Neuronal stem cell (in vitro differentiated cells): ENCODE measurements around the gene RAPH1.

Experiments used
- DNase-seq: peaks from one replicate; pipeline ENCODE4 v3.0.0-alpha.2; 2013; ENCODE audit warnings: low spot score
- H2AFZ ChIP-seq: one replicate; pipeline ENCODE4 v1.6.1; 2013; ENCODE audit warnings: mild to moderate bottlenecking, low read length, inconsistent platforms
- H2AK5ac ChIP-seq: 2 replicates; pipeline ENCODE4 v1.6.1; 2013; ENCODE audit warnings: low read depth, mild to moderate bottlenecking, inconsistent platforms, low read length, moderate library complexity, mixed read lengths
- H2BK120ac ChIP-seq: 2 replicates; pipeline ENCODE4 v1.6.1; 2013; ENCODE audit warnings: low read depth, mild to moderate bottlenecking, inconsistent platforms, low read length, moderate library complexity, mixed read lengths
- H2BK12ac ChIP-seq: one replicate; pipeline ENCODE4 v1.6.1; 2013; ENCODE audit warnings: low read length, inconsistent platforms
- H2BK15ac ChIP-seq: 2 replicates; pipeline ENCODE4 v1.6.1; 2013; ENCODE audit warnings: mild to moderate bottlenecking, low read length, inconsistent platforms, mixed read lengths
- H2BK5ac ChIP-seq: one replicate; pipeline ENCODE4 v1.6.1; 2013; ENCODE audit warnings: inconsistent platforms, mild to moderate bottlenecking, low read length, moderate library complexity
- H3K14ac ChIP-seq: one replicate; pipeline ENCODE4 v1.6.1; 2013; ENCODE audit warnings: low read length, inconsistent platforms
- H3K18ac ChIP-seq: 2 replicates; pipeline ENCODE4 v1.6.1; 2013; ENCODE audit warnings: low read length, inconsistent platforms
- H3K23ac ChIP-seq: 2 replicates; pipeline ENCODE4 v1.6.1; 2013; ENCODE audit warnings: low read depth, mild to moderate bottlenecking, mixed read lengths, low read length, inconsistent platforms; ENCODE audit not compliant: poor library complexity
- H3K27ac ChIP-seq: replicated peaks from 3 replicates; pipeline ENCODE4 v1.5.1; 2013; ENCODE audit warnings: low read length, inconsistent platforms
- H3K27me3 ChIP-seq, 3 experiments: 2 replicates each; pipeline ENCODE4 v1.6.1; 2013; ENCODE audit warnings: low read length in 3 of 3, mild to moderate bottlenecking in 2 of 3, inconsistent platforms in 1 of 3, low read depth in 1 of 3, mixed read lengths in 1 of 3, moderate library complexity in 1 of 3; ENCODE audit not compliant: control insufficient read depth in 3 of 3, insufficient read depth in 3 of 3
- H3K36me3 ChIP-seq, 2 donors: replicated peaks in 1 of 2; 2 replicates each; pipeline ENCODE4 v1.6.1; 2013; ENCODE audit warnings: low read length in 2 of 2; ENCODE audit not compliant: control insufficient read depth in 2 of 2, insufficient read depth in 2 of 2
- H3K4ac ChIP-seq: 2 replicates; pipeline ENCODE4 v1.6.1; 2013; ENCODE audit warnings: inconsistent platforms, mild to moderate bottlenecking, low read length, moderate library complexity
- H3K4me1 ChIP-seq, 2 donors: 1 replicate in 1 of 2; 2 replicates in 1 of 2; pipeline ENCODE4 v1.6.1; 2013; ENCODE audit warnings: low read length in 2 of 2, low read depth in 1 of 2; ENCODE audit not compliant: control insufficient read depth in 2 of 2, insufficient read depth in 1 of 2
- H3K4me2 ChIP-seq: one replicate; pipeline ENCODE4 v1.6.1; 2013; ENCODE audit warnings: mild to moderate bottlenecking, low read length, inconsistent platforms; ENCODE audit not compliant: insufficient read depth, poor library complexity, severe bottlenecking
- H3K4me3 ChIP-seq, 2 donors: 2 replicates each; pipeline ENCODE4 v1.5.1; 2013; ENCODE audit warnings: low read length in 2 of 2, mild to moderate bottlenecking in 2 of 2, inconsistent platforms in 1 of 2, moderate library complexity in 1 of 2
- H3K79me1 ChIP-seq: one replicate; pipeline ENCODE4 v1.6.1; 2013; ENCODE audit warnings: low read depth, mild to moderate bottlenecking, inconsistent platforms, low read length, moderate library complexity
- H3K9ac ChIP-seq: one replicate; pipeline ENCODE4 v1.6.1; 2013; ENCODE audit warnings: mild to moderate bottlenecking, low read depth, low read length, inconsistent platforms; ENCODE audit not compliant: poor library complexity
- H3K9me3 ChIP-seq, 2 donors: replicated peaks in 1 of 2; 2 replicates each; pipeline versions ENCODE3 to v1.6.1; 2013; ENCODE audit warnings: low read length in 2 of 2, mild to moderate bottlenecking in 2 of 2, inconsistent platforms in 1 of 2, low read depth in 1 of 2, mixed read lengths in 1 of 2, moderate library complexity in 1 of 2; ENCODE audit not compliant: control insufficient read depth in 2 of 2, insufficient read depth in 1 of 2
- H4K8ac ChIP-seq: one replicate; pipeline ENCODE4 v1.6.1; 2013; ENCODE audit warnings: low read depth, mild to moderate bottlenecking, inconsistent platforms, low read length, moderate library complexity
- H4K91ac ChIP-seq: one replicate; pipeline ENCODE4 v1.6.1; 2013; ENCODE audit warnings: low read length, low read depth, mild to moderate bottlenecking, inconsistent platforms; ENCODE audit not compliant: poor library complexity
- WGBS, 2 donors: extraction: QIAGEN DNeasy Blood & Tissue Kit; methylation state at CpG; one replicate each; pipeline ENCODE4 v1.1.7; 2013; ENCODE audit warnings: missing lambda C conversion rate in 2 of 2, mixed read lengths in 1 of 2; ENCODE audit not compliant: insufficient read length in 2 of 2, insufficient replicate concordance in 1 of 2; ENCODE audit errors: extremely low coverage in 2 of 2; 5-methylcytosine and 5-hydroxymethylcytosine counted together

Gene RAPH1

GRCh38 chr2:203462308-203462707, 72.8 kb downstream of the RAPH1 start:
- Histone ChIP-seq H3K18ac (no peak overlapping the region), H4K8ac (no peak overlapping the region), H3K4me3 (no peak overlapping the region), H3K23ac (no peak overlapping the region), H4K91ac (no peak overlapping the region), H3K27me3 (no peaks in the 10 kb centered on the region), H3K79me1 (no peaks in the 10 kb centered on the region), H2AFZ (no peak overlapping the region), H2AK5ac (no peak overlapping the region), H3K4me2 (no peak overlapping the region), H2BK12ac (no peak overlapping the region), H3K4me1 (no peaks in the 10 kb centered on the region), H2BK5ac (no peak overlapping the region), H3K36me3 (peaks cover 3 to 40% of the 10 kb centered on the region in 2 donors), H2BK120ac (no peak overlapping the region), H3K9ac (no peak overlapping the region), H3K9me3 (no peaks in the 10 kb centered on the region), H3K27ac (no peak overlapping the region), H2BK15ac (no peak overlapping the region), H3K14ac (no peak overlapping the region), H3K4ac (no peak overlapping the region)
- WGBS, 2 donors, result no CpG with 5 or more reads among the region's 1 CpG
- no peak for DNase-seq

- Histone ChIP-seq H3K14ac (no peak overlapping the region), H3K4ac (no peak overlapping the region)
Measured at GRCh38 chr2:203461746-203462145, 73.4 kb downstream of the RAPH1 start.

GRCh38 chr2:203455209-203455608, 79.9 kb downstream of the RAPH1 start:
- H3K4ac ChIP-seq, result no peak overlapping the region
- no peak overlapping the region for H3K9ac ChIP-seq
- no peak overlapping the region for H2BK120ac ChIP-seq
- H4K8ac ChIP-seq, result no peak overlapping the region
- no peaks in the 10 kb centered on the region for H3K9me3 ChIP-seq
- no peak overlapping the region for H2BK5ac ChIP-seq
- no peak overlapping the region for H2AFZ ChIP-seq
- peaks cover 9 to 91% of the 10 kb centered on the region in 2 donors for H3K36me3 ChIP-seq
- H3K27ac ChIP-seq, result no peak overlapping the region
- H3K4me1 ChIP-seq, result no peaks in the 10 kb centered on the region
- H3K4me3 ChIP-seq, result no peak overlapping the region
- H2BK12ac ChIP-seq, result no peak overlapping the region
- no peaks in the 10 kb centered on the region for H3K79me1 ChIP-seq
- DNase-seq, result no peak
- no peak overlapping the region for H2AK5ac ChIP-seq
- no peak overlapping the region for H2BK15ac ChIP-seq
- no CpG with 5 or more reads among the region's 3 CpGs for WGBS, 2 donors
- H3K4me2 ChIP-seq, result no peak overlapping the region
- H4K91ac ChIP-seq, result no peak overlapping the region
- H3K14ac ChIP-seq, result no peak overlapping the region
- no peak overlapping the region for H3K23ac ChIP-seq
- no peak overlapping the region for H3K18ac ChIP-seq
- no peaks in the 10 kb centered on the region for H3K27me3 ChIP-seq

More at GRCh38 chr2:203461746-203462145, 73.4 kb downstream of the RAPH1 start:
- no peak for DNase-seq
- Histone ChIP-seq H2BK120ac (no peak overlapping the region), H2BK15ac (no peak overlapping the region), H3K79me1 (no peaks in the 10 kb centered on the region), H2BK5ac (no peak overlapping the region), H3K4me3 (no peak overlapping the region), H2BK12ac (no peak overlapping the region), H3K27ac (no peak overlapping the region), H3K4me2 (no peak overlapping the region), H3K4me1 (no peaks in the 10 kb centered on the region), H4K91ac (no peak overlapping the region), H2AK5ac (no peak overlapping the region), H3K23ac (no peak overlapping the region), H3K9me3 (no peaks in the 10 kb centered on the region), H2AFZ (no peak overlapping the region), H3K36me3 (peaks cover 3 to 43% of the 10 kb centered on the region in 2 donors), H4K8ac (no peak overlapping the region), H3K18ac (no peak overlapping the region), H3K27me3 (no peaks in the 10 kb centered on the region), H3K9ac (no peak overlapping the region)

- WGBS, 2 donors, result no CpG with 5 or more reads among the region's 1 CpG
Measured at GRCh38 chr2:203453858-203454451, 81.1 kb downstream of the RAPH1 start.

More at GRCh38 chr2:203453858-203454451, 81.1 kb downstream of the RAPH1 start:
- Histone ChIP-seq H3K79me1 (no peaks in the 10 kb centered on the region), H4K91ac (no peak overlapping the region), H2AK5ac (no peak overlapping the region), H3K23ac (no peak overlapping the region), H3K4me1 (no peaks in the 10 kb centered on the region), H2BK120ac (no peak overlapping the region), H3K9ac (no peak overlapping the region), H3K4me3 (no peak overlapping the region), H3K27ac (no peak overlapping the region), H4K8ac (no peak overlapping the region), H3K18ac (no peak overlapping the region), H3K4ac (no peak overlapping the region), H2BK15ac (no peak overlapping the region), H2BK12ac (no peak overlapping the region), H3K36me3 (peaks cover 6 to 85% of the 10 kb centered on the region in 2 donors), H3K14ac (no peak overlapping the region), H3K4me2 (no peak overlapping the region), H2BK5ac (no peak overlapping the region), H2AFZ (no peak overlapping the region), H3K27me3 (no peaks in the 10 kb centered on the region), H3K9me3 (no peaks in the 10 kb centered on the region)
- DNase-seq, result peak; percentile 15
